CD4-positive, alpha-beta T cell treated with Interleukin-4 for 1 hour (primary cell): Measurements from ENCODE around the gene MBLAC1.

Source experiments
- DNase-seq, 2 donors: peaks; one replicate each; pipeline ENCODE4 v3.0.0-alpha.2; 2020 to 2022

MBLAC1 gene

DNA sequence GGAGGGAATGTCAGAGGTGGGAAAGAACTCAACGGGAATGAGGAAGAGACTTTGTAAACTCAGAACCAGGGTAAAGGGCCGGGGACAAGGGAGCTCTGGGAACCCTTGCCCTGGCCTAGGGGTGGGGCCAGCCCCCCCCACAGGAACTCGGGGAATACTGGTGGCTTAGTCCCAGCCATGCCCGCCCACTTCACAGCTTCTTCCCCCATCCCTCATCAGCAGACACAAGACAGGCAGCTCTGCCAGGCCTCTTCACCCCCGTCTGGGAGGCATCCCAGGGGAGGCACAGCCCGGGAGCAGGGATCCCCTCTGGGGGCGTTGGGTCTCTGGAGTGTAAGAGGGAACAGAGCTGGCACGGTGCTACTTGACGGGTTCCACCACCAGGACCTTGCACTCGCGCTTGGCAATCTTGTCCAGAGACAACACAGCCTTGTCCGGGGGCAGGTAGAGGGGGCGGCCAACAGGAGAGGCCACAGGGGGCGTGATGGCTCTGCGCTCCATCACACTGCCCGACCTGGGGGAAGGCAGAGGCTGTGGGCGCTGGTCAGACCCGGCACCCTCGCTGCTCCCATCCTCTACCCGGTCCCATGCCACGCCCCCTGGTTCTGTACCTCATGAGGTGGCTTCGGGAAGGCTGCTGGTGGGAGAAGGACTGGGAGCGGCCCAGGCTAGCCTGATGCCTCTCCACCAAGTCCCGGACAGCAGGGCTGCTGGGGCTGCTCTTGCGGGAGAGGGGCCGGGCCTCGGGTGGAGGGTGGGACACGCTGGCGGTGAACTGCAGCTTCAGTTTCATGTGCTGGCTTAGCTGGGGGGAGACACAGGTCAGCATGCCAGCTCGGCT is 28.1 kb downstream of the MBLAC1 start:
- DNase-seq = no peak

DNA sequence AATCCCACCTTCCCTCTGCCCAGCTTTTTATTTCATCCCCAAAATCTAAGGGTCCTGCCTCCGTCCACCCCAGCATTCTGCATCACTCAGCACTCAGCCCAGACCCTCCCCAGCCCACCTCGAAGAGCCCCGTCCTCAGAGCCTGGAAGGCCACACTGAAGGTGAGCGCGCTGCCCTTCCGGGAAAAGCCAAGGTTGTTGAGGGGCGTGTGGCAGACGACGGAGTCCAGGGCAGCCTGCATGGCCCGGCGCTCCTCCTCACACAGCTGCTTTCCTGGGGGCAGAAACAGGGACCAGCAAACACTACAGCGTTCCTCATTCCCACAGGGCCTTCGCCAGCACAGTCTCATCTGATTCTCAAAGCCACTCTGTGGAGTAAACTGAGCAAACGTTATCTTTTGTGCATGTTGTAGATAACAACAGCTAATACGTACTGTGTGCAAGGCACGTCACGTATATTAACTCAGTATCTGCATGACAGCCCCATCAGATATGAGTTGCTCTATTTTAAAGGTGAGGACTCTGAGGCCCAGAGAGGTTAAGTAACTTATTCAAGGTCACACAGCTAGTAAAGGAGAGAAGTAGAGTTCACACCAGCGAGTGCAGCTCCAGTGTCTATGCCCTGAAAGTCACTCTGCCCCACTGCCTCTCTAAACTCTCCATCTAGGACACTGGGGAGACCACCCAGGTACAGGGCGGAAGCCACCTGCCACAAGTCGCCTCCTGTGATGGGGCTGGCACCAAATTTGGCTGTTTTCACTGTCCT is 29.0 kb downstream of the MBLAC1 start:
- no peak for DNase-seq

DNA sequence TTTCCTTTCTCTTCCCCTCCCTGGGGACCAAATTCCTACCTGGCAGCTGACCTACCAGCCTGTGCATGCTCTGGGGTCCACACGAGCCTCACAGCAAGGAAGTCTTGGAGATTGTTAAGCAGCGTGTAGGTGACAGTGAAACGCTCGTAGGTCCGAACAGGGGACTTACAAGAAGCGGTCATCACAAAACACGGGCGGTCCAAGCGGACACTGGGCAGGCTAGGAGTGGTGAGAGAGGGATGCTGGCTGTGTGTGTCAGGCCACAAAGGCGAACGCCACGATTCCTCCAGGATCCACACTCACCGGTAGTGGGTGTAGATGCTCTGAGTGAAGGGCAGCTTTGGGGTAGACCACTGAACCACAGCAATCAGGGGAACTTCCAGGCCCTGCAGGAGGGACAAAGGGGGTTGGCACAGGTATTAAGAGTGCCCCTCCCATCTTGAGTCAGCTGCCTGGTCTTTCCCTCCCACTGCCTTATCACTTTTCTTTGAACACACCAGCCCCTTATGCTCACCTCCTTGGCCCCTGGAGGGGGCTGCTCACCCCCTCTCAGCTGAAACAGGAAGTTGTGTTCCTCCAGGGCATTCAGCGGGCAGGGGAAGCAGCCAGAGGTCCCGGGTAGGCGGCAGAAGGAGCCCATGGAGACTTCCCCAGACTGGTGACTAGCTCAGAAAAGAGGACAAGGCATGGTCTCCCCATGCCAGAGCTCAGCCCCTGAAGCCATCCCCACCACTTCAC is 29.7 kb downstream of the MBLAC1 start:
- peak; percentile 28 to 58 for DNase-seq

DNA sequence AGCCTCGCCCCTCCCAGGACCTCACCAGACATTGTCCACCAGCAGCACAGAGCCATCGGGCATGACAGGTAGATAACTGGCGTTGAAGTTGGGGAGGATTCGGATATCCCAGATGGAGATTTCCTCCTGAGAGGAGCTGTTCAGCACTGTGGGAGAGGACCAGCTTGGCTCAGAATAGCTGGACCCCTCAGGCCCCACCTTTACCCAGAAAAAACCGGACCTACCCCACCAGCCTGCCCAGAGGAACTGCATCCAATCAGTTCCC is 30.2 kb downstream of the MBLAC1 start:
- DNase-seq = no peak

DNA sequence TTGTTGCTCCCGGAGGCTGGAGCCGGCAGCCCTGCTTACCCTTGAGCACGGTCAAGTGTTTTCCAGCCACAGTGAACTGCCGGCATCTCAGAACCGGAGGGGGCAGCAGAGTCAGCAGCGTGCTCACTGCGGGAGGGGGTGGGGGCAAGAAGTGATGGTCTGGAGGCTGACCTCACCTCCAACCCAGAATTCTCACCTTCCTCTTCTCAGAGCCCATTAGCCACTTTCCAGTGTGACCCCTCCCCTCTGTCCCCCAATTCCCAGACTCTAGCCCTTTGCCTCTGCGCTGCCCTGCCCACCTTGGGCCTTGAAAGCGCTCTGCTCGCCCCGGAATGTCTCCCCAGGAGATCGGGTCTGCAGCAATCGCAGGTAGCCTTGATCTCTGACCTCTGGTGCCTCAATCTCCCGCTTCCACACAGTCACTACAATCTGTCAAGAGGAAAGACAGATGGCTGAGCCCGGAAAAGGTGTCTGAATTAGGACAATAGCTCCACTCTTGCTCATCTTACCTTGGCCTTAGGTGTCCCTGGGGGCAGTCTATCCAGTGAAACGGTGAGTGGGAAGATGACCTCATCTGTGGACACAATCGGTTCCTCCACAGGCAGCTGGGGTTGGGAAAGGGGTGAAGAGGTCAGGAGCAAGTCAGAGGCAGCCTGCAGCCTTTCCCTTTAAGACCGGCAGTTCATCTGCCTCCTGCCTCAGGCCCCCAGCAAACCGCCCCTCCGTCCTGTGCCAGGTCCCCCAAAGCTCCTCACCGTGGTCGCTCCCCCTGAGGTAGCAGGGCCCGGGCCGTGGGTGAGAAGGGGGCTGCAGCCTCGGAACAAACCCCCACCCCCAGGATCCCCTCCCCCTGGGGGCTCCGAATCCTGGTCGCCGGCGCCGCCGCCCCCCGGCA is 30.8 kb downstream of the MBLAC1 start:
- peak in 1 of 2 donors; percentile 17 for DNase-seq

DNA sequence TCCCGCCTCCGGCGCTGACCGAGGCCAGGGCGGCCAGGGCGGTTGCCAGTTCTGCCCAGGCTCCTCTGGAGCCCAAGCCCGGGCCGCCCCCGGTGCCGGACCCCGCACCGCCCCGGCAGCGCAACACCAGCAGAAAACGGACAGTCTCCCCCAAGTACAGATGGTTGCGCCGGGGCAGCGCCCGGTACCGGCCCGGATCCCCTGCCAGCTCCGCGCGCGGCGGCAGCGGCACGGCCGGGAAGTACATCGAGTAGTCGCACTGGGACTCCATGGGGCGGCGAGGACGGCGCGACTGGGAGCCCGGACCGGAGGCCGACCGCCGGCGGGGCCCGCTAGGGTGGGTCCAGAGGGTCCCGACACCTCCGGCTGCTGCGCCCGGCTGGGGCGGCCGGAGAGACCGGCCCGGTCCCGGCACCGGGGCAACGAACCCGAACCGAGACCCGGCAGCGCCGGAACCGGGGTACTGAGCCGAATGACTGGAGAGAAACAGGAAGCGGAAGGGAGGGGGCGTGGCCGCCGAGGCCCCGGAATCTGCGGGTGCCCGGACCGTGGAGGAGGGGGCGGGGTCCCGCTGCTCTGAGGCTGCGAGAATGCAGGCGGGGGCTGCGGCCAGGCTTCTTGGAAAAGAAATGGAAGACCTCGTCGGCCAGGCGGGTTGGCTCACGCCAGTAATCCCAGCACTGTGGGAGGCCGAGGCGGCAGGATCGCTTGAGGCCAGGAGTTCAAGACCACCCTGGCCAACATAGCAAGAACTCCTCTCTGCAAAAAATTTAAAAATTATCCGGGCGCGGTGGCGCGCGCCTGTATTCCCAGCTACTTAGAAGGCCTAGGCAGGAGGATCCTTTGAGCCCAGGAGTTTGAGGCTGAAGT is 31.7 kb downstream of the MBLAC1 start, which contains the start of gene TRAPPC14:
Gene TRAPPC14 (minus strand): TSS at position 495 of the 870 bp plus-strand sequence. CDS start 224 bp downstream, at position 271.
- peak; percentile 87 to 89 for DNase-seq

DNA sequence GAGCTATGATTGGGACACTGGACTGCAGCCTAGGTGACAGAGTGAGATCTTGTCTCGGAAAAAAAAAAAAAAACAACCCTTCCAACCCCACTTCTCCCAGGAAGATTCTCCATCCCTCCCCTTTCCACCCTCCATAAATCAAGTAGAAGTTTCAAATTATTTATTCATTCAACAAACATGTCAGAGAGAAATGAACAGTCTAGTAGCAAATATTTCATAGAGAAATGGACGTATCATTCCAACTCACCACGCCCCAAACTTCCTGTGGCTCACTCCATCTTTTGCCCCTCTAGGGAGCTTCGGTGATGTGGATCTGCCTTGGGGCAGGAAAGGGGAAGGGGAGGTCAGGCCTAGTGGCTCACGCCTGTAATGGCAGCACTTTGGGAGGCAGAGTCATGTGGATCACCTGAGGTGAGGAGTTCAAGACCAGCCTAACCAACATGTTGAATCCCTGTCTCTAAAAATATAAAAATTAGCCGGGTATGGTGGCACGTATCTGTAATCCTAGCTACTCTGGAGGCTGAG is 32.4 kb downstream of the MBLAC1 start:
- DNase-seq = no peak

DNA sequence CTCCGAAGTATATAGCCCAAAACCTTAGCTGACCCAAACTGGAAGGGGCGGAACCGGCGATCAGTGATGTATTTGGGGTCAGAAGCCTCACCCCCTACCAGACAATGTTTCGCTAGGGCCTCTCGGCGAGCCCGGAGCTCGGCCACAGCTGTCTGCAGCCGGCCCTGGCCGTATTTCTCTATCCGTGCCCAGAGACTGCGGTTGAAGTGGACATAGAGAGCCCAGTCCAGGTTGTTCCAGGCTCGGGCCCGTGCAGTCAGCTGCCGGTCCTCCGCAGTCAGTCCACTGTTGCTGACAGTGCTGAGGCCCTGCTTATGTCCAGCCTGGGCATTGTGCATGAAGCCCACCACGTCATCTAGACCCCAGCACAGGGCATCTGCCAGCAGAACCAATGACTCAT is 33.3 kb downstream of the MBLAC1 start:
- no peak for DNase-seq

DNA sequence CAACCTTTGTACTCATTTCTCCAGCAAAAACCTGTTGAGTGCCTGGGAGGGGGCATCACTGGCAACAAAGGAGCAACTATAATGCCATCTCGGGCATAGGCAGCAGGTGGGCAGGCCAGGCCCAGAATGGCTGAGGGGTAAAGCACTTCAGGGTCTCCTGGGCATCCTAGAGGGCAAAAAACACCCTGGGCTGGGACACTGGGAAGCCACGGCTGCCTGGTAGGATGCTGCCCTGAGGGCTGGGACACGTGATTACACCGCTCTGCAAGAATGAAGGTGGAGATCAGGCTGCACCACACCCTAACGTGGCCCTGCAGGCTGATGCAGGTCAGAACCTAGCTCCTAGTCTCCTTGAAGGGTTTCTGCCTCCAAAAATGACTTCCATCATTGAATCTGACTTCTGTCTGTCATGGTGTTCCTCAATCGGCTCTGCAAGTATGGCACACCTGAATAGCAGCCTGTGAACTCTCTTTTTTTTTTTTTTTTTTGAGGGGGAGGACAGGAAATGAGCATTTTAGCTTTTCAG is 36.3 kb downstream of the MBLAC1 start:
- peak in 1 of 2 donors; percentile 32 for DNase-seq

DNA sequence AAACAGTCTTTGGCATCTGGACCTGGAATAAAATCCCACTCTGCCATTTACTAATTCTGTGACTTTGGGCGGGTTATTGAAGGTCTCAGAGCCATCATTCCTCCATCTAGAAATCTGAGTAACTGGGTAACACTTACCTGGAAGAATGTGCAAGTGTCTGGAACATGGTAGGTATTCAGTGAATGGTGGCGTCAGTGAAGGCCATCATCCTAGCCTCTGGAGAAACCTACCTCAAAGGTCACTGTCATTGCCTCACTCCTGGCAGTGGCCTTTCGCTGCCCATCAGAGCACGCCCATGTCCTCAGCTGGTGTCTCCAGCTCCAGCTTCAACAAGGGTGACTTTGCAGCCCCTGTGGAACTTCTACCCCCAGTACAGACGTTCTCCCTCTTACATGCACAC is 37.1 kb downstream of the MBLAC1 start:
- no peak for DNase-seq

DNA sequence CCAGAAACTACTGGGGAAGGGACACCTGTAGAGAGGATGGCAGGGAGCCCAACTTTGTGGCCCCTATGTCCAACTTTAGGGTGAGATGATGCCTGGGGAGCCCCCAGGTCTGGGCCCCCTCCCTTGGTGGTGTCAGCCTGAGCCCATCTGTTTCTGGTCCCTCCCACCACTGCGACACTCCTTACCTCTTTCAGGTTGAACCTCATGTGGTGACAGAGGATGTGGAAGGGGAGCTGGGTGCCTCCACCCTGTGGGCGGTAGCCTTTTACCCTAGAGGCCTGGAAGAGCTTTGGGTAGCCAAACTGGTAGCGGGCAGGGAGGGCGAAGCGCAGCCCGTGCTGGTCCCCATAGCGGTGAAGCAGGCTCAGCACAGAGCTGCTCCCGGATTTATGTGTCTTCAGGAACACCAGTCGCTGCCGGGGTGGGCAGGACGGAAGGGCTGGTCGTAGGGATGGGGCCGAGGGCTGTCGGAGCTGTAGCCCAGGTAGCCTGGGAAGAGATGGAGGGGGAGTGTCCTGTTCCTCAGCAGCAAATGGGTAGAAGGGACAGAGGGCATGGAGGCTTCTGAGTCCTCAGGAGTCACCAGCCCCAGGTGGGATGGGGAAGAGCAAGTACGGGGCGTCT is 39.7 kb downstream of the MBLAC1 start:
- peak; percentile 24 to 51 for DNase-seq

DNA sequence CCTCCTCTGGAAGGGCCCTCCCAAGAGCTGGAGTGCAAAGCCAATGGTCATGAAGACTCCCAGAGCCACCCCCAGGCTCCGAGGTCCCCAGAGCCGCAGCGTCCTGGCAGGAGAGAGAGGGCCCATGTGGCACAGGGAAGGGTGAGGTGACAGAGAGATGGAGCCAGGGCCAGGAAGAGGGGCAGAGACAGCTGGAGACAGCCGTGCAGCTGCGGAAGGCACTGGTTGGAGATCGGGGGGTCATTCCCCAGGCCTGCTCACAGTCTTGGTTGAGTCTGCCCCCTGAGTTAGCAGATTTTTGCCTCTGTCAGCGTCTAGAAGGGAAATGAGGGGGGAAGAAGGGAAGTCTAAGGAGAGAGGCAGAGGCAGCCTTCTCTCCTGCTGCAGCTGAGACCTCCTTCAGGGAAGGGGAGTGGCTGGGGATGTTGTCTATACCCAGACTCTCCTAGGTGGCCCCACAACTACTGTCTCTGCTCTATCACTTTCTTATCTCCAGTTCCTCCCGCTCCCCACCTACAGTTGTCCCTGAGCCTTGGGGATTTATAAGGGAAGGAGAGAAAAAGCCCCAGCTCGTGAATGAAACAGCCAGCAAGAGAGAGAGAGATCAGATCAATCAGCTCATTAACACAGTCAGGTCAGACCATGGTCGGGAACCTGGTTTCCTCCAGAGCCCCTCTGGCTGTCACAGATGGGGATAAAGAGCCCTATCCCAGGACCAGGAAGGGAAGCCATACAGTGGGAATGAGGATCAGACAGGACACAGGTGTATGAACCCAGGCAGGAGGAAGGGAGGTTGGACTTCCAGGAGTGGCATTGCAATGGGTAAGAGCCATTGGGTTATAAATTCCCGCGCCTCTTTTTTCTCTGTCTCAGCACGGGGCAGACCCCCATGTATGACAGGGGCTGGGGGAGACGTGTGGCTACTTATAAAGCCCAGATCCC is 40.5 kb downstream of the MBLAC1 start:
- no peak for DNase-seq

DNA sequence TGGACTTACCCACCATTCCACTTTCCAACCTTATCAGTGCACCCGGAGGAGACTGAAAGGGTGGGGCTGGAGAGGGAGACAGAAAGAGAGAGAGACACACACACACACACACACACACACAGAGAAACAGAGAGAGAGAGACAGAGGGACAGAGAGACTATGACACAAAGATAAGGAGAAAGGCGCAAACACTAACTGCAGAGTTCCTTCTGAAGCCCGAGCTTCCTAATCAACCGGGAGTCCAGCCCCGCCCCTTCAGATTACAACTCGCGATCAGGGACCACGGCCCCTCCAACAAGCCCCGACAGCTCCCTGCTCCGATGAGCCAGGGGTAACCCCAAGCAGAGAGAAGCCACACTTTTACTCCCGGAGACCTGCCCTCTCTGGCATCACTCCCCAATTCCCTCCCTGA is 41.2 kb downstream of the MBLAC1 start:
- no peak for DNase-seq

DNA sequence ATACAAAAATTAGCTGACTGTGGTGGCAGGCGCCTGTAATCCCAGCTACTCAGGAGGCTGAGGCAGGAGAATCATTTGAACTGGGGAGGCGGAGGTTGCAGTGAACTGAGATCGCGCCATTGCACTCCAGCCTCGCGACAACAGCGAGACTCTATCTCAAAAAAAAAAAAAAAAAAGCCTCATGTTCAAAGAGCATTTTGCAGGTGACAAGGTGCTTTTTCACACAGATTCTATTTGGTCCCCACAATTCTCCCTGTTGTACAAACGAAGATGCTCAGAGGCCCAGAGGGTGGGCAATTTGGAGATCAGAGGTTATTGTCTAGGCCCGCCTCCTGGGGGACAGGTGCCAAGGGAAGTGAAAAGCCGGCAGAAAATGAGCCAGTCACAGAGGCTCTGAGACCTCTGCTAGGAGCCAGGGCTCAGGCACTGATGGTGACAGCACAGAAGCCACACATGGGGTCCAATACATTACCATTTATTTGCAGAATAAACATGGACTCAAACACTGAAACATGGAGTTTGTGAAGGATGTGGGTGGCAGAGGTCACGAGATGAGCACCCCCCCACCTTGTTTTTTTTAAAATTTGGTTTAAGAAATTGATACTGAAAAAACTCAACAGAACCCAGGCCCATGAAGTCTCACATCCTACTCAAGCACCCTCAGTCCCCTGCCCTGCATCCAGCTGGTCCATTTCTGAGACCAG is 42.5 kb downstream of the MBLAC1 start:
- peak; percentile 17 to 27 for DNase-seq

DNA sequence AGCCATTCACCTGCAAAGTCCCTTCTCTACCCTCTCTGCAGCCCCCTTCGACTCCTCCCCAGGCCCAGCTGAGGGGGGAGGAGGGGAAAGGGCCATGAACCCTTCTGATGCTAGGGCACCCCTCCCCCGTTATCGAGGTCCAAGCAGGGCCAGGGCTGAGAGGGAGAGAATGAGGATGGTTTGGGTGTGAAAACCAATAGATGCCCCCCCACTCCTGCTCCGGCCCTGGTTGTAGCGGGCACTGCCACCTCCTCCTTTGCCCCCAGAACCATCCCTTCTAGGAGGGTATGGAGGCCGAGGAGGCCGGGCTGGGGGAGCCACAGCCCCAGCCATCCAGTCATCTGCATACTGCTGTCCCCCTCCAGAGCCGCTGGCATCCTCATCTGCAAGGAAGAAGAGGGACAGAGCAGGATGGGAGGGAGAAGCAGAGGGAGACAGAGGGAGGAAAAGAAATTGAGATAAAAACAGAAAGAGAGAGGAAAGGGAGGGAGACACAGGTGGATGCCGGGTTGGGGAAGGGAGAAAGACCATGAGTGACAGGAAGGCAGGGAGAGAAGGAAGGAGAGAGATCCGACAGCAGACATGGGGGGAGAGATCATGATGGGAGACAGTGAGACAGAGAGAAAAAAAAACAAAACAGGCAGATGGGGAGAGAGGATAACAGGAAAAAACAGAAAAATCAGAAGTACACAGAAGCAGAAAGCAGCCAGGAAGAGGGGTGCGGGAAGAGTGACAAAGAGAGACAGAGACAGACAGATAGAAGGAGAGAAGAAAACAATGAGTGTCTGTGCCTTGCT is 43.5 kb downstream of the MBLAC1 start:
- no peak for DNase-seq

DNA sequence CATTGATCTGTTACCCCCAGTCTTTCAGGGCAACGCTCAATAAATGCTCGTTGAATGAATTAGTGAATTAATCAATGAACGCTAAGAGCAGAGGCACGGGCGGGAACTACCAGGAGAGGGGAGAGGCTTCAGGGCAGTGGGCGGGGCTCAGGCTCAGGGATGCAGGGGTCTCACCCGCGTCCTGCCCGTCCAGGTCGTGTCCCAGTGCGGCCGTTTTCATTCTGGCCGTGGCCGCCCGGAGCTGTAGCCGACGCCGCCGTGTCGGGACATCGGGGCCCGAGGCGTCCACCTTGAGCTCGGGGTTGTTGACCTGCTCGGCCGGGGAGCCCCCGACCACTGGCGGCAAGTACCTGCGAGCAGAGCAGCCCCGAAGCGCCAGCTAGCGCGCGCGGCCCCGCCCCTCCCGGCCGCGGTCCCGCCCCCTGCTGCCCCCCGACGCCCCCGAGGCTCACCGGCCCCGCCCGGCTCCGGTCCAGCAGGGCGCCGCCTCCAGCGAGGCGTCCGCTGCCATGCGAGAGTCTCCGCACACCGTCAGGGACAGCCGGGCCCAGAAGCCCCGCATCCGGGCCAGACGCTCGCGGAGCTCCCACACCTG is 44.4 kb downstream of the MBLAC1 start:
- peak; percentile 24 to 55 for DNase-seq

DNA sequence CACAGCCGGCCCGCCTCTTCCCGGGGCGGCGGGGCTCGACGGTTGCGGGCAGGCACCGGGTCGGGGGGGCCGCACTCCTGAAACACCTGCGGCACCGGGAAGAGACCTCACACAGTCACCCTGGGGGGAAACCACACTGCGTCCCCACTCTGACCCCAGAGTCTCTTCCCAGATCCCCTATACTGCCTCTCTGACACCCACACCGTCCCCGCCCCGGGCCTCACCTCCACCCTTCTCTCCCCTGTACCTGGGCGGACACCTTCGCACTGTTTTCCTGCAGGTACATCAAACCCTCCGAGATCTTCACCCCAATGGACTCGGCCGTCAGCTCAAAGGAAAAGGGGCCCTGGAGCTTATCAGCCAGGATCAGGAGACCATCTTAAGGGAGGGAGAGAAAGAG is 45.1 kb downstream of the MBLAC1 start:
- DNase-seq = peak in 1 of 2 donors; percentile 33
